ENCODE results near the gene REV1. TPM values are rescaled to one million over a fixed set of nuclear protein-coding genes. Genes with fewer than 3 reads are reported as not detected.

REV1 gene
- total RNA-seq, 4 donors from 2014 or later, result 82.6 to 89.5 (median 85.3) TPM

DNA sequence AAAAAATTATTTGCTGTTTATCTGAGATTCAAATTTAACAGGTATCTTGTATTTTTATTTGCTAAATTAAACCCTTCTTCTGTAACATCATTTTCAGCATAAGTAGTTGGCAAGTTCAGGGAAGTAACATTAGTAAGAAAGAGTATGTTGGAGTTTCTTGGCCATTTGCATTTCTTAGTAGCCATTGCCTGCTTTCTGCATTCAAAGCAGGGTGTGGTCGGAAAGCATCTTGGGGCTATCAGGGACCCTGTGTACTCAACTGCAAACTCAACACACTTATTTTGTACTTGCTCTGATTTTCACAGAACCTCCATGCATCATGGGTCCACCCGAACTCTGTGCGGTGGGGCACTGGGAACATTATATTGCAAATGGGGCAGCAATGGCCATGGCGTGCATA, 30.4 kb upstream of the REV1 start:
- no peaks in the 10 kb centered on the region for H3K36me3 ChIP-seq
- no peak overlapping the region for H3K27ac ChIP-seq
- TF ChIP-seq, protein P1, sequence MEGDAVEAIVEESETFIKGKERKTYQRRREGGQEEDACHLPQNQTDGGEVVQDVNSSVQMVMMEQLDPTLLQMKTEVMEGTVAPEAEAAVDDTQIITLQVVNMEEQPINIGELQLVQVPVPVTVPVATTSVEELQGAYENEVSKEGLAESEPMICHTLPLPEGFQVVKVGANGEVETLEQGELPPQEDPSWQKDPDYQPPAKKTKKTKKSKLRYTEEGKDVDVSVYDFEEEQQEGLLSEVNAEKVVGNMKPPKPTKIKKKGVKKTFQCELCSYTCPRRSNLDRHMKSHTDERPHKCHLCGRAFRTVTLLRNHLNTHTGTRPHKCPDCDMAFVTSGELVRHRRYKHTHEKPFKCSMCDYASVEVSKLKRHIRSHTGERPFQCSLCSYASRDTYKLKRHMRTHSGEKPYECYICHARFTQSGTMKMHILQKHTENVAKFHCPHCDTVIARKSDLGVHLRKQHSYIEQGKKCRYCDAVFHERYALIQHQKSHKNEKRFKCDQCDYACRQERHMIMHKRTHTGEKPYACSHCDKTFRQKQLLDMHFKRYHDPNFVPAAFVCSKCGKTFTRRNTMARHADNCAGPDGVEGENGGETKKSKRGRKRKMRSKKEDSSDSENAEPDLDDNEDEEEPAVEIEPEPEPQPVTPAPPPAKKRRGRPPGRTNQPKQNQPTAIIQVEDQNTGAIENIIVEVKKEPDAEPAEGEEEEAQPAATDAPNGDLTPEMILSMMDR (IDR thresholded peaks at IDR 0.05), result no peak
- no peak for TF ChIP-seq POLR2A (IDR thresholded peaks at IDR 0.05)
- no peaks in the 10 kb centered on the region for H3K9me3 ChIP-seq
- no peaks in the 10 kb centered on the region for H3K27me3 ChIP-seq
- DNase-seq, result no peak
- no peak overlapping the region for H3K4me3 ChIP-seq
- no peaks in the 10 kb centered on the region for H3K4me1 ChIP-seq

DNA sequence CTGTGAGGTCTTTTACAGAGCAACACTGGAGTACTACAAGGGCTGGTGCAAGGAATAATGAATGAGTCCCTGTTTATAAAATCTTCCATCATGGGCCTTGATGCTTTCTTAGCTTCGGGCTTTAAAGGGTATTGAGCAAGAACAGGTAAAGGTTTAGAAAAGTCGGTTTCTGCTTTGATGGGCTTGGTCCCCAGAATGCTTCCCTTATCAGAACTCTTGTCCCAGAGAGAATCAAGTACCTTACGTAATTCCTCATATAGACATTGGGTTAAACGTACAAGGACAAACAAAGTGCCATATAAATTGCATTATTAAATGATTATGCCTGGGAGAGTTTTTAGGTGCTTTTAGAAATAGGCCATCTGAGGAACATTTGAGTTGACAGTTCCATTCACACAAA, 24.5 kb upstream of the REV1 start:
- TF ChIP-seq, protein P1 (IDR thresholded peaks at IDR 0.05), result no peak
- TF ChIP-seq POLR2A (IDR thresholded peaks at IDR 0.05), result no peak
- H3K4me3 ChIP-seq, result no peak overlapping the region
- no peaks in the 10 kb centered on the region for H3K4me1 ChIP-seq
- H3K27ac ChIP-seq, result no peak overlapping the region
- no peak for DNase-seq
- H3K27me3 ChIP-seq, result no peaks in the 10 kb centered on the region
- no peaks in the 10 kb centered on the region for H3K36me3 ChIP-seq
- H3K9me3 ChIP-seq, result no peaks in the 10 kb centered on the region

DNA sequence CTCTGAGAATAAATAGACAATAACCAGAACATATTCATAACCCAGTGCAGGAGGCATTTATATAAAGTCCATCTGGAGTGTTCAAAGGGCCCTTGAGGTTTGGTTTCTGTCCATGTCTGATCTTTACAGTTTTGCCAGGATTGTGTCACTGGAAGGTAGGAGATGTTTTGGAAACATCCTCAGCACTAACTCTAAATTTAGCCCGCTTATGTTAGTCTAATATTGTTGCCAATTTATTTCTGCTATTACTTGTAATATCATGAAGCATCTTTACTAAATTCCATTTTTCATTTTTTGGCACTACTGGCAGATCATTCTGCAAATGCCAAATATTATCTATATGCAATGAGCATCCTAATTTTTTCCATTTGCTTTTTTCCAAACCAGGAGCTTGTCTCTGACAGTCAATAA, 22.4 kb upstream of the REV1 start:
- no peaks in the 10 kb centered on the region for H3K4me1 ChIP-seq
- H3K27me3 ChIP-seq, result no peaks in the 10 kb centered on the region
- no peaks in the 10 kb centered on the region for H3K9me3 ChIP-seq
- no peak for DNase-seq
- no peak overlapping the region for H3K4me3 ChIP-seq
- peak overlapping the region in 1 of 4 donors; percentile 42 for H3K27ac ChIP-seq
- H3K36me3 ChIP-seq, result no peaks in the 10 kb centered on the region
- TF ChIP-seq, protein P1 (IDR thresholded peaks at IDR 0.05), result no peak
- TF ChIP-seq POLR2A (IDR thresholded peaks at IDR 0.05), result no peak

DNA sequence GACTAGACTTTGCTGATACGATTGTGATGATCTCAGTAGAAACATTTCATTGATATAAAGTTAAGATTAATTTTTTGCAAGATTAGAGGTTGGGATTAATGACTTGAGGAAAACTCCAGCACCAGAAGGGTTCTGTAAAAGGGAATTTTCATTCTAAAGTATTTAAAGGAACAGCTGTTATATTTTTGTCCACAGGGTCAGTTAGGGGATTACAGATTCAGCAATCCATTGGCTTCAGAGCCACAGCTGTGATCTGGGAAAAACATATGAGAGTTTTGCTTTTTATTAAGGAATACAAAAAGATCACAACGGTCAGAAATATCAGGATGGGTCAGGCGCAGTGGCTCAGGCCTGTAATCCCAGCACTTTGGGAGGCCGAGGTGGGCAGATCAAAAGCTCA, 19.6 kb upstream of the REV1 start:
- Histone ChIP-seq H3K9me3 (no peaks in the 10 kb centered on the region), H3K4me1 (no peaks in the 10 kb centered on the region), H3K36me3 (no peaks in the 10 kb centered on the region), H3K27ac (no peak overlapping the region), H3K27me3 (no peaks in the 10 kb centered on the region), H3K4me3 (no peak overlapping the region)
- no peak for DNase-seq
- TF ChIP-seq, protein P1 (IDR thresholded peaks at IDR 0.05), result no peak
- TF ChIP-seq POLR2A (IDR thresholded peaks at IDR 0.05), result no peak

DNA sequence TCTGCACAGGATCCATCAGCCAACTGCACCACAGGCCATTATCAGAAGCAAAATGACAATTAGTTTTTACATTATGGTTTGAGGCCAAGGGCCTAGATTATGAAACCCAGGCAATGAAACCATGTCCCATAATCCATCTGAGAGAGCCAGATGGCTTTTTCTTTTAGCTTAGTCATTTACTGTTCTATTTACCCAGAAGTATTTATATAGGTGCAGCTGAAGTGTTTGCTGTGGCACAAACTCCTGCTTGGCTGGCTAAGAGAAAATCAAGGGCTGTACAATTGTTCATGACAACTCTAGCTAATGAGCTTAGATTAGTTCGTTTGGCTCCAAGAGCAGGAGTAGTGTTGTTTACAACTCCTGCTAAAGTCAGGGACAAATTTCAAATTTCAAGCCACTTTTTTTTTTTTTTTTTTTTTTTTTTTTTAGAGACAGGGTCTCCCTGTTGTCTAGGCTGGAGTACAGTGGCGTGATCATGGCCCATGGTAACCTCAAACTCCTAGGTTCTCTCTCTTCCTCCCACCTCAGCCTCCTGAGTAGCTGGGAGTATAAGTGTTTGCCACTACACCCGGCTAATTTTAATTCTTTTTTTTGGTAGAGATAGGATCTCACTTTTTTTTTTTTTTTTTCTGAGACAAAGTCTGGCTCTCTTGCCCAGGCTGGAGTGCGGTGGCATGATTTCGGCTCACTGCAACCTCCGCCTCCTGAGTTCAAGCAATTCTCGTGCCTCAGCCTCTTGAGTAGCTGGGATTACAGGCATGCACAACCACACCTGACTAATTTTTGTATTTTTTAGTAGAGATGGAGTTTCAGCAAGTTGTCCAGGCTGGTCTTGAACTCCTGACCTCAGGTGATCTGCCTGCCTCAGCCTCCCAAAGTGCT, 18.4 kb upstream of the REV1 start:
- TF ChIP-seq, protein P1 (IDR thresholded peaks at IDR 0.05), result no peak
- no peak for TF ChIP-seq POLR2A (IDR thresholded peaks at IDR 0.05)
- DNase-seq, result no peak
- H3K4me1 ChIP-seq, result no peaks in the 10 kb centered on the region

More for the DNA sequence above, 18.4 kb upstream of the REV1 start:
- Histone ChIP-seq H3K4me3 (no peak overlapping the region), H3K27me3 (no peaks in the 10 kb centered on the region), H3K27ac (no peak overlapping the region), H3K36me3 (no peaks in the 10 kb centered on the region), H3K9me3 (no peaks in the 10 kb centered on the region)
